SK-N-MC (cell line): Measurements from ENCODE around the gene CTNNA2.

Experiments
- DNase-seq: peaks from one replicate; pipeline ENCODE4 v3.0.0-alpha.2; 2011; ENCODE audit warnings: low read depth, low spot score
- H3K27ac ChIP-seq: fragments of 200-600 bp; sonication (generic); 2 replicates; pipeline ENCODE4 v1.5.1; 2016; ENCODE audit warnings: mixed run types
- H3K36me3 ChIP-seq: fragments of 200-600 bp; sonication (generic); 2 replicates; pipeline ENCODE4 v1.6.1; 2017; ENCODE audit warnings: antibody characterized with exemption, low read length, mixed read lengths; ENCODE audit not compliant: insufficient read depth
- H3K4me3 ChIP-seq: fragments of 200-600 bp; sonication (generic); 2 replicates; pipeline ENCODE4 v1.5.1; 2016
- H3K9ac ChIP-seq: fragments of 200-600 bp; sonication (generic); 2 replicates; pipeline ENCODE4 v1.8.0; 2017; ENCODE audit warnings: mixed run types, mixed read lengths; ENCODE audit not compliant: insufficient read length
- H3K9me3 ChIP-seq: fragments of 200-600 bp; sonication (generic); 2 replicates; pipeline ENCODE4 v1.6.1; 2017; ENCODE audit warnings: low read depth, mild to moderate bottlenecking, antibody characterized with exemption, low read length, moderate library complexity, mixed read lengths
- EZH2 ChIP-seq: fragments of 200-600 bp; sonication (generic); IDR thresholded peaks from one replicate; pipeline ENCODE4 v1.6.1; 2017; ENCODE audit warnings: antibody characterized with exemption
- FOXP2 ChIP-seq: optimal IDR thresholded peaks from 2 replicates; pipeline ENCODE3; 2011; ENCODE audit warnings: mild to moderate bottlenecking, moderate library complexity; ENCODE audit not compliant: insufficient read depth; ENCODE audit errors: extremely low read length, control extremely low read depth
- POLR2AphosphoS5 ChIP-seq: IDR thresholded peaks from 2 replicates; pipeline ENCODE4 v1.6.1; 2012; ENCODE audit warnings: mild to moderate bottlenecking, low read depth, low read length, borderline replicate concordance

Gene CTNNA2

GRCh38 chr2:79770926-79771325, 258.1 kb downstream of the CTNNA2 start:
- no peak for TF ChIP-seq POLR2AphosphoS5
- no peak for TF ChIP-seq FOXP2
- TF ChIP-seq EZH2: no peak
- no peak overlapping the region for H3K9ac ChIP-seq
- DNase-seq: no peak
- no peaks in the 10 kb centered on the region for H3K36me3 ChIP-seq
- no peak overlapping the region for H3K27ac ChIP-seq
- H3K4me3 ChIP-seq: no peak overlapping the region
- H3K9me3 ChIP-seq: no peaks in the 10 kb centered on the region

GRCh38 chr2:79771493-79771892, 258.6 kb downstream of the CTNNA2 start:
- Histone ChIP-seq H3K4me3 (no peak overlapping the region), H3K36me3 (no peaks in the 10 kb centered on the region), H3K9me3 (no peaks in the 10 kb centered on the region), H3K9ac (no peak overlapping the region), H3K27ac (no peak overlapping the region)
- DNase-seq: no peak
- no peak for TF ChIP-seq POLR2AphosphoS5
- TF ChIP-seq FOXP2: no peak
- no peak for TF ChIP-seq EZH2

- Histone ChIP-seq H3K27ac (no peak overlapping the region), H3K36me3 (no peaks in the 10 kb centered on the region), H3K9ac (no peak overlapping the region), H3K4me3 (no peak overlapping the region), H3K9me3 (no peaks in the 10 kb centered on the region)
- no peak for DNase-seq
- TF ChIP-seq EZH2 (no peak), POLR2AphosphoS5 (no peak), FOXP2 (no peak)
Observed at GRCh38 chr2:79774016-79774415, 261.2 kb downstream of the CTNNA2 start.

- Histone ChIP-seq H3K9ac (no peak overlapping the region), H3K36me3 (no peaks in the 10 kb centered on the region), H3K4me3 (no peak overlapping the region), H3K9me3 (no peaks in the 10 kb centered on the region), H3K27ac (no peak overlapping the region)
- no peak for DNase-seq
- TF ChIP-seq POLR2AphosphoS5 (no peak), FOXP2 (no peak)
Observed at GRCh38 chr2:79776461-79776860, 263.6 kb downstream of the CTNNA2 start.

GRCh38 chr2:79780781-79781180, 267.9 kb downstream of the CTNNA2 start:
- Histone ChIP-seq H3K4me3 (no peak overlapping the region), H3K9ac (no peak overlapping the region), H3K36me3 (no peaks in the 10 kb centered on the region), H3K9me3 (no peaks in the 10 kb centered on the region), H3K27ac (no peak overlapping the region)
- DNase-seq: no peak
- no peak for TF ChIP-seq POLR2AphosphoS5
- TF ChIP-seq EZH2: no peak
- TF ChIP-seq FOXP2: no peak

- H3K27ac ChIP-seq: no peak overlapping the region
Observed at GRCh38 chr2:79782576-79783452, 270.0 kb downstream of the CTNNA2 start.

GRCh38 chr2:79788952-79789651, 276.3 kb downstream of the CTNNA2 start:
- Histone ChIP-seq H3K9me3 (no peaks in the 10 kb centered on the region), H3K27ac (no peak overlapping the region), H3K36me3 (no peaks in the 10 kb centered on the region), H3K4me3 (no peak overlapping the region), H3K9ac (no peak overlapping the region)
- no peak for TF ChIP-seq POLR2AphosphoS5
- no peak for TF ChIP-seq EZH2
- no peak for TF ChIP-seq FOXP2
- DNase-seq: no peak

More at GRCh38 chr2:79782576-79783452, 270.0 kb downstream of the CTNNA2 start:
- Histone ChIP-seq H3K36me3 (no peaks in the 10 kb centered on the region), H3K9me3 (no peaks in the 10 kb centered on the region), H3K9ac (no peak overlapping the region), H3K4me3 (no peak overlapping the region)
- TF ChIP-seq POLR2AphosphoS5 (no peak), EZH2 (no peak), FOXP2 (no peak)
- no peak for DNase-seq

GRCh38 chr2:79789811-79790210, 277.0 kb downstream of the CTNNA2 start:
- H3K27ac ChIP-seq: no peak overlapping the region
- no peak for TF ChIP-seq POLR2AphosphoS5
- DNase-seq: no peak

More at GRCh38 chr2:79789811-79790210, 277.0 kb downstream of the CTNNA2 start:
- Histone ChIP-seq H3K9me3 (no peaks in the 10 kb centered on the region), H3K9ac (no peak overlapping the region), H3K36me3 (no peaks in the 10 kb centered on the region), H3K4me3 (no peak overlapping the region)
